Measurements from ENCODE around the gene ODAD4.

Gene ODAD4

DNA sequence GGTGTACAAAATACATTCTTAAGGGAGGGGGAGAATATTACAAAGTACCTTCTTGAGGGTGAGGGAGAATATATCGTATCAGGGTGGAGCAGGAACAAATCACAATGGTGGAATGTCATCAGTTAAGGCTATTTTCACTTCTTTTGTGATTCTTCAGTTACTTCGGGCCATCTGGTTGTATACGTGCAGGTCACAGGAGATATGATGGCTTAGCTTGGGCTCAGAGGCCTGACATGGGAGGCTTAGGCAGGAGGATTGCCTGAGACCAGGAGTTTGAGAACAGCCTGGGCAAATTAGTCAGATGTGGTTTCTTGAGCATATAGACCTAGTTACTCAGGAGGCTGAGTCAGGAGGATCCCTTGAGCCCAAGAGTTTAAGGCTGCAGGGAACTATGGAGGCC is 13.1 kb downstream of the ODAD4 start:
- no peak for DNase-seq

DNA sequence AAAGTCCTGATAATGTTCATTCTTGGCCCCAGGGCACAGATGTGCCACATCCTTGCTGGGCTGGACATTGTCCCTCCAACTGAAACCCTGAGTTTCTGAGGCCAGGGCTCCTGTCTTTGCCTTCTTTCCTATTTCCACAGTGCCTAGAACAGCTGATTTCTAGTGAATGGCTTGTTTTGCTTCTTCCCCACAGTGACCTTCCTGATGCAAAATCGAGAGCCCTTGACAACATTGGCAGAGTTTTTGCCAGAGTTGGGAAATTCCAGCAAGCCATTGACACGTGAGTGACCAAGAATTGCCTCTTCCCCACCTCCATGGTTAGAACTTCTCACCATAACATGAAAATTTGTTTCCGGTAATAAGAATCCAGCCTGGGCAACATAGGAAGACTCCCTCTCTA is 14.5 kb downstream of the ODAD4 start:
- no peak for DNase-seq

DNA sequence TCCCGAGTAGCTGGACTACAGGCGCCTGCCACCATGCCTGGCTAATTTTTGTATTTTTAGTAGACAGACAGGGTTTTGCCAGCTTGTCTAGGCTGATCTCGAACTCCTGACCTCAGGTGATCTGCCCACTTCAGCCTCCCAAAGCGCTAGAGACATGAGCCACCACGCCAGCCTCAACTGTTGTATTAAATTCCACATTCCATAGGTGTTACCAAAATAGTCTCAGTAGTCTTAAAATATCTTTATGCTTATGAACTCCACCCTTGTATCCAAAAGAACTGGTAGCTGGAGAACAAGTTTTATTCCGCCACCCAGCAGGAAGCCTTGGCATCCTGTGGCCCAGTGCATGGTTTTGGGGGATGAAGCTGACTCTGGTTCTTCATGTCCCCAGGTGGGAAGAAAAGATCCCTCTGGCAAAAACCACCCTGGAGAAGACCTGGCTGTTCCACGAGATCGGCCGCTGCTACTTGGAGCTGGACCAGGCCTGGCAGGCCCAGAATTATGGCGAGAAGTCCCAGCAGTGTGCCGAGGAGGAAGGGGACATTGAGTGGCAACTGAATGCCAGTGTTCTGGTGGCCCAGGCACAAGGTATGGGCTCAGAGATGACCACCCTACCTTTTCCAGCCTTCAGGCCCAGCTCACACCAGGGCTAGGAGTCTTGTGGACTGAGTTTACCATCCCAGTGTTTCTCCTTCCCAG is 18.5 kb downstream of the ODAD4 start:
- no peak for DNase-seq

DNA sequence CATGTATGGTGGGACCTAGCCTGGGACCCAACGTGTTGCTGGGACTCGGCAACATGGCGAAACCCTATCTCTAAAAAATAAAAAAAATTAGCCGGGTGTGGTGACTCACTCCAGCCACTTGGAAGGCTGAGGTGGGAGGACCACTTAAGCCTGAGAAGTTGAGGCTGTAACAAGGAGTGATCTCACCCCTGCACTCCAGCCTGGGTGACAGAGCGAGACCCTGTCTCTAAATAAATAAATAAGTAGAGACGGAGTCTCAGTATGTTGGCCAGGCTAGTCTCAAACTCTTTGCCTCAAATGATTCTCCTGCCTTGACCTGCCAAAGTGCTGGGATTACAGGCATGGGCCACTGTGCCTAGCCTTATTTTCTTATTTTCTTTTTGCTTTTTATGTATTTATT is 26.1 kb downstream of the ODAD4 start:
- no peak for DNase-seq

DNA sequence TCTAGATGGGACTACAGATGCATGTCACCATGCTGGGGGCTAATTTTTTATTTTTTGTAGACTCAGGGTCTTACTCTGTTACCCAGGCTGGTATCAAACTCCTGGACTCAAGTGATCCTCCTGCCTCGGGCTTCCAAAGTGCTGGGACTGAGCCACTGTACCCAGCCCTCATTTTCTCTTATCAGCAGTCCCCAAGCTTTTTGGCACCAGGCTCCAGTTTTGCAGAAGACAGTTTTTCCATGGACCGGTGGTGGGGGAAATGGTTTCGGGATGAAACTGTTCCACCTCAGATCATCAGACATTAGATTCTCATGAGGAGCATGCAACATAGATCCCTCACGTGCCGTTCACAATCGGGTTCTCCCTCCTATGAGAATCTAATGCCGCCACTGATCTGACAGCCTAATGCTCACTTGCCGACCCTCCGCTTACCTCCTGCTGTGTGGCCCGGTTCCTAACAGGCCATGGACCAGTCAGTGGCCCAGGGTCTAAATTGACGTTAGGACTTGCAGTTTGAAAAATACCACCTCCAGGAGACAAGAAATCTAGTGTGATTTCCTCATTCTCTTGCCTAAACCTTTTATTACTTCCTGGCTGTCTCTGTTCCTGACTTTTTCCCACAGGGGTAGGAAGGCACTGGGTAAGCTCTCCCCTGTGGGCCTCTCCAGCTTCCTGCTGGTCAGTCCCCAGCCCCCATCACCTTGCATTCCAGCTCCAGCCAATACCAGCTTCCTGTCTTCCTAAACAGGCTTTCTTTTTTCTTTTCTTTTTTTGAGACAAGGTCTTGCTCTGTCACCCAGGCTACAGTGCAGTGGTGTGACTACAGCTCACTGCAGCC is 26.8 kb downstream of the ODAD4 start:
- DNase-seq: no peak

DNA sequence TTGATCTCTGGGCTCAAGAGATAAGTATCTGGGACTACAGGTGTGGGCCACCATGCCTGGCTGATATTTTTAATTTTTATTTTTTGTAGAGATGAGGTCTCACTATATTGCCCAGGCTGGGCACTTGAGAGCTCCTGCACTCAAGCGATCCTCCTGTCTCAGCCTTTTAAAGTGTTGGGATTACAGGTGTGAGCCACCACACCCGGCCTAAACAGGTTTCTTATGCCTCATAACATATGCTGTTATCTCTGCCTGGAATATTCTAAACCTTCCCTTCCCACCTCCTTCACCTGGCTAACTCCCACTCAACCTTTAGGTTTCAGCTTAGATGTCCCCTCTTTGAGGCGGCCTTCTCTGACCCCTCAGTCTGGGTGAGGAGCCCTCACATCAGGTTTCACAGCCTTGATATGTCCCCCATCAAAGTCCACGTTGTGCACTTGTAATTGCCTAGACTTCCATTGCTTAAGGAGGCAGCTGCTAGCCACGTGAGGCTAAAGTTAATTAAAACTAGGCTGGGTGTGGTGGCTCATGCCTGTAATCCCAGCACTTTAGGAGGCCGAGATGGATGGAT is 27.5 kb downstream of the ODAD4 start:
- DNase-seq: no peak

DNA sequence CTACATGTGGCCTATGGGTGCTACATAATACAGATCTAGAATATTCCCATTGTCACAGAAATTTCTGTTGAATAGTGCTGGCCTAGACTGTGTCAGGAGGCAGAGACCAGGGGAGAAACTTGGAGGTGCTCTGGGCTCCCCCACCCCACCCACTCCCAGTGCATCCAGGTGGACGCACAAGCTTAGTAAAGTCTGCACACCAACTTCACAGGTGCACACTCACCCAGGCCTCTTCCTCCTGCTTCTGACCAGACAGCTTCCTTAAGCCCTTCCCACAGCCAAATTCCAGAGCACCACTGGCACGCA is 28.6 kb downstream of the ODAD4 start:
- no peak for DNase-seq

DNA sequence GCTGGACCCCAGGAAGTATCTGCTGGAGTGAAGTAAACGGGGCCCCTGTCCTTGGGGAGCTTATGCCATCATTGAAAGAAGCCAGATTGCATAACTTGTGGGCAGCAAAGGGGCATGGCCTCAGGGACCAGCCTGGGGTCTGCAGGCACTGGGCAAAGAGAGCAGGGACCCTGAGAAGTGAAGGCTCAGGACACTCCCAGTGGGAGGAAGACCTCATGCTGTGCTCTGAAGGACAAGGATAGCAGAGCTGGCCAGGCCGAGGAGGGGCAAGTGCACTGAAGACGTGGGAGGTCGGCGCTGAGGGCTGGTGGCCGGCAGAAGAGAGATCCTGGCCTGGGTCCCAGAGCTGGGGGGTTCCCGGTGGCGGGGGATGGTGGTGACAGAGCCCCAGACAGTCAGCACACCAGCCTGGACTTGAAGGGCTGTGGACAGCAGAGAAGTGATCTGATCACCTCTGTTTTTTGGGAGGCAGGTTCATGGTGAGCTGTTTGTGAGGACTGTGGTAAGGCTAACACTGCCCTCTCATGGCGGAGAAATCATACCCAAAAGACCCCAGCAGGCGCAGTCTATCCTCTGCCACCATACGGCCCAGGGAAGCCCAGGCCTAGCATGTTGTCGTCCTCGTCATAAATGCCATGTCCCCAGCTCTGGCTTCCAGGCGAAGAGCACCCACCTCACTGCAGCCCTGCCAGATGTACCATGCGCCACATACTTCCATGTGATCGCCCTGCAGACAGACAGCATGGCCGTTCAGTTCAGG is 29.1 kb downstream of the ODAD4 start:
- no peak for DNase-seq

GRCh38 chr17:41962111-41962510 is 31.7 kb downstream of the ODAD4 start:
- DNase-seq: no peak

GRCh38 chr17:41962768-41963434 is 32.5 kb downstream of the ODAD4 start:
- peak; percentile 77 to 84 for DNase-seq

DNA sequence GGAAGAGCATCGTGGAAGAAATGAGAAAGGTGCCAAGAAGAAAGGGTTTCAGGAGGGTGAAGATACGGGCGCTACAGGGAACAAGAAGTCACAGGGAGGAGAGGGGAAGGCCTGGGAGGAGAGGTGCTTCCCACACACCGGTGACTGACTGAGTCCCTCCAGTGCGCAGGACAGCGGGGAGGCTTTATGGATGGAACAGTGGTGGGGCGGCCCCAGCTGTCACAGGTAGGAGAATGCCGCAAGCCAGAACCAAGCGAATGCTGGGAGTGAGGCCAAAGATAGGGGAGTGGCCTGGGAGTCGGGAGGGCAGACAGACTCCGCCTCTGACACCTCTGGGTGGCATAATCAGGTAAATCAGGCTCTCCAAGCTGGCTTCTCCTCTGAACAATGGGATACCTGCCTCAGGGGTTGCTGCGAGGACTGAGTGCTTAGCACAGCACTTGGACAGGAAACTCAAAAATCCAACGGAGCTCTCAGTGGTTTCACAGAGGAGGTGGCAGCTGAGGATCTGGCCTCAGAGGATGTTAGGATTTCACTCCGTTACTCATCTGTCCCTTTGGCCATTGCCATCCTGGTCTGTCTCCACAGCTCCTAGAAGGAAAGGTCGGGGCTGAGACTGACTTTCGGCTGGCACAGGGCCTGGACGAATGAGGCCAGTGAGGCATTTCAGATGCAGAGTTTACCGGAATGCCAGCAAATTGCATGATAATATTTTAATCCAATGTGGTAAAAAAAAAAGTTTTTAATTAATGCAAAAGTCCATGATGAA is 35.5 kb downstream of the ODAD4 start:
- DNase-seq: peak; percentile 72 to 79

- peak; percentile 91 to 94 for DNase-seq
Measured at GRCh38 chr17:41966463-41967140, 36.2 kb downstream of the ODAD4 start, which contains the start of gene CNP. Gene CNP, plus strand, starts transcription at chr17:41966795. Its CDS starts 90 bp downstream, at chr17:41966885.

DNA sequence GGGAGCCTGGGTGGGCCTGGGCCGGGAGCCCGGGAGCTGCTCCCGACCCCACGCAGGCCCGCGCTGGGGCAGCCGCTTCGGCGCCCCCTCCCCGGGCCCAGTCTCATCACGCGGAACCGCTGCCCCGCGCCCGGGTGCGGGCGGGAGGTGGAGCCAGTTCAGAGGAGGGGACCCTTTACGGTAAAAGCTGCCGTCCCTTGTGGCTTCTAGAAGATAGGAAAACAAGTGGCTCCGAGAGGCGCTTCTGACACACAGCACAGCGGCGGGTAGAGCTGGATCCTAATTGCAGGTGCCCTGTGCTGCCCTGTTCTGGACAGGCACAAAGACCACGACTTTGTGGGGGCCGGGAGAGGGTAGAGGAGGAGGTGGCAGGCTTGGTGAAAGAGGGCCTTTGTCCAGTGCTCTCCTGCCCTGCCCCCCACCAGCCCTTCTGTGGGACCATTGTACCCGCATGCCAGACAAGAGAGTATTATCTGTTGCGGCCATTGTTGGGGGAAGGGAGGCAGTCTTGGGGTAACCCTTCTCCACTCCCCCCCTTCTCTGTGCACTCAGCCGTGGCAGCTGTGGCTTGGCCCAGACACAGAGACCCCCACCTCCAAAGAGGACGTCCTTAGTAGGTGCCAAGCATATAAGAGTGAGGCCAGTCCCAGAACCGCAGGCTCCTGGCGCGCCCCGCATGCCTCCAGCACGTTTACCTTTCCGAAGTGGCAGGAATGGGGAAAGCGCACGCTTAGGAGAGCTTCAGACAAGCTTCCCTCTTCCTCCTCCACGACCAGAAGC is 36.9 kb downstream of the ODAD4 start:
- peak in 1 of 2 experiments; percentile 64 for DNase-seq

GRCh38 chr17:41967921-41968578 is 37.6 kb downstream of the ODAD4 start:
- no peak for DNase-seq

- DNase-seq: no peak
Measured at GRCh38 chr17:41968676-41969075, 38.3 kb downstream of the ODAD4 start.

DNA sequence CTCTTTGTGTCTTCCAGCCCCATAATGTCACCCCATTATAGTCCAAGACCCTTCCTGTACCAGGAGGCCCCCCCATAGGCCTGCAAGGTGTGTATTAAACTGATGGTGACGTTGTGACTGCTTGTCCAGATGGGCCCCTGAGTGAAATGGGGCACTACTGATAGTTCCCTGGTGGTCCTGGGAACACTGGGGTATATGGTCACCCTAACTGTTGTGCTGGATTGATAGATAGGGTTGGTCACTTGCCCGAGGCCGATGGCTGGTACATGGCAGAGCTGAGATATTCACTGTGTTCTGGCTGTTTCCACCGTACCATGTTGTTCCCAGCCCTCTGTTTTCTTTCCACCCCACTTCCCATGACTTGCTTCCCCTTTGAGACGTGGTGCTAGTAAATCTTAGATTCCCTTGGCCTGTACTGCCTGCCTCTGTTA is 40.5 kb downstream of the ODAD4 start:
- no peak for DNase-seq

- DNase-seq: no peak
Measured at GRCh38 chr17:41971721-41972523, 41.5 kb downstream of the ODAD4 start.

- DNase-seq: no peak
Measured at GRCh38 chr17:41972571-41973407, 42.4 kb downstream of the ODAD4 start.

Measured in activated T-cell treated with anti-CD3 and anti-CD28 coated beads, Interleukin-2, amount 50 U/mL, for 48 hours (primary cell).